Loucy (cell line): ENCODE measurements around the gene KNDC1.
A peak's percentile ranks its signal among the peaks of the same experiment; 100 is the strongest.

Experiments used
- H2AFZ ChIP-seq: fragments of 200-600 bp; sonication (generic); 2 replicates; pipeline ENCODE4 v1.6.0; 2016; ENCODE audit warnings: antibody characterized with exemption, mild to moderate bottlenecking, low read length, moderate library complexity
- H3F3A ChIP-seq: fragments of 200-600 bp; 2 replicates; pipeline ENCODE4 v1.6.0; 2016; ENCODE audit warnings: antibody characterized with exemption, low read depth, mild to moderate bottlenecking
- H3K27me3 ChIP-seq: fragments of 200-600 bp; sonication (generic); 2 replicates; pipeline ENCODE4 v1.6.1; 2014; ENCODE audit warnings: low read length, mild to moderate bottlenecking; ENCODE audit not compliant: insufficient read depth, poor library complexity, severe bottlenecking
- H3K36me3 ChIP-seq: fragments of 200-600 bp; sonication (generic); 2 replicates; pipeline ENCODE4 v1.6.1; 2016; ENCODE audit warnings: low read length; ENCODE audit not compliant: insufficient read depth
- H3K4me1 ChIP-seq: fragments of 200-600 bp; sonication (generic); 2 replicates; pipeline ENCODE4 v1.5.1; 2014; ENCODE audit warnings: low read length, mild to moderate bottlenecking; ENCODE audit not compliant: insufficient read depth, poor library complexity, severe bottlenecking
- H3K4me2 ChIP-seq: fragments of 200-600 bp; sonication (generic); 2 replicates; pipeline ENCODE4 v1.6.0; 2014; ENCODE audit warnings: antibody characterized with exemption, low read length, low read depth, mild to moderate bottlenecking; ENCODE audit not compliant: poor library complexity, severe bottlenecking
- H3K4me3 ChIP-seq: fragments of 200-600 bp; sonication (generic); 2 replicates; pipeline ENCODE4 v1.5.1; 2014; ENCODE audit warnings: low read length, mild to moderate bottlenecking, mixed read lengths; ENCODE audit not compliant: poor library complexity, severe bottlenecking
- H3K79me2 ChIP-seq: fragments of 200-600 bp; sonication (generic); 2 replicates; pipeline ENCODE4 v1.6.1; 2014; ENCODE audit warnings: low read length; ENCODE audit not compliant: insufficient read depth
- H3K9ac ChIP-seq: fragments of 200-600 bp; sonication (generic); 2 replicates; pipeline ENCODE4 v1.6.0; 2014; ENCODE audit warnings: mild to moderate bottlenecking, low read depth, low read length, moderate library complexity; ENCODE audit not compliant: poor library complexity, severe bottlenecking
- H3K9me2 ChIP-seq: fragments of 200-600 bp; sonication (generic); replicated peaks from 2 replicates; pipeline ENCODE4 v1.6.1; 2016; ENCODE audit warnings: low read depth, low read length, mixed read lengths
- H3K9me3 ChIP-seq: fragments of 200-600 bp; sonication (generic); 2 replicates; pipeline ENCODE4 v1.6.1; 2014; ENCODE audit warnings: mild to moderate bottlenecking, antibody characterized with exemption, low read length, low read depth; ENCODE audit not compliant: insufficient read depth
- H4K20me1 ChIP-seq: fragments of 200-600 bp; sonication (generic); 2 replicates; pipeline ENCODE4 v1.6.0; 2014; ENCODE audit warnings: antibody characterized with exemption, low read length, mild to moderate bottlenecking; ENCODE audit not compliant: insufficient read depth, poor library complexity, severe bottlenecking
- EZH2phosphoT487 ChIP-seq: fragments of 200-600 bp; IDR thresholded peaks from 2 replicates; pipeline ENCODE4 v1.6.1; 2018; ENCODE audit warnings: antibody characterized with exemption, mild to moderate bottlenecking, moderate library complexity, borderline replicate concordance
- TF ChIP-seq, protein P1 (sequence below): fragments of 200-600 bp; sonication (generic); conservative IDR thresholded peaks from 2 replicates; pipeline ENCODE4 v1.5.1; 2014; ENCODE audit warnings: mild to moderate bottlenecking, antibody characterized with exemption, low read length

The KNDC1 gene

GRCh38 chr10:133259602-133259989 is 99.6 kb downstream of the KNDC1 start:
- Histone ChIP-seq H3K4me2 (peak overlapping the region; percentile 80), H3K79me2 (no peaks in the 10 kb centered on the region), H3K9ac (peak overlapping the region; percentile 61), H3K9me2 (no peaks in the 10 kb centered on the region), H3K9me3 (no peaks in the 10 kb centered on the region), H3F3A (peaks cover 13% of the 10 kb centered on the region), H3K27me3 (no peaks in the 10 kb centered on the region), H3K4me3 (peak overlapping the region; percentile 67), H2AFZ (no peak overlapping the region), H4K20me1 (no peaks in the 10 kb centered on the region), H3K4me1 (peaks cover 77% of the 10 kb centered on the region), H3K36me3 (no peaks in the 10 kb centered on the region)
- no peak for TF ChIP-seq EZH2phosphoT487
- TF ChIP-seq, protein P1, sequence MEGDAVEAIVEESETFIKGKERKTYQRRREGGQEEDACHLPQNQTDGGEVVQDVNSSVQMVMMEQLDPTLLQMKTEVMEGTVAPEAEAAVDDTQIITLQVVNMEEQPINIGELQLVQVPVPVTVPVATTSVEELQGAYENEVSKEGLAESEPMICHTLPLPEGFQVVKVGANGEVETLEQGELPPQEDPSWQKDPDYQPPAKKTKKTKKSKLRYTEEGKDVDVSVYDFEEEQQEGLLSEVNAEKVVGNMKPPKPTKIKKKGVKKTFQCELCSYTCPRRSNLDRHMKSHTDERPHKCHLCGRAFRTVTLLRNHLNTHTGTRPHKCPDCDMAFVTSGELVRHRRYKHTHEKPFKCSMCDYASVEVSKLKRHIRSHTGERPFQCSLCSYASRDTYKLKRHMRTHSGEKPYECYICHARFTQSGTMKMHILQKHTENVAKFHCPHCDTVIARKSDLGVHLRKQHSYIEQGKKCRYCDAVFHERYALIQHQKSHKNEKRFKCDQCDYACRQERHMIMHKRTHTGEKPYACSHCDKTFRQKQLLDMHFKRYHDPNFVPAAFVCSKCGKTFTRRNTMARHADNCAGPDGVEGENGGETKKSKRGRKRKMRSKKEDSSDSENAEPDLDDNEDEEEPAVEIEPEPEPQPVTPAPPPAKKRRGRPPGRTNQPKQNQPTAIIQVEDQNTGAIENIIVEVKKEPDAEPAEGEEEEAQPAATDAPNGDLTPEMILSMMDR, result no peak

- H3K9me2 ChIP-seq, result no peaks in the 10 kb centered on the region
- no peaks in the 10 kb centered on the region for H4K20me1 ChIP-seq
- H3K36me3 ChIP-seq, result no peaks in the 10 kb centered on the region
- H3K27me3 ChIP-seq, result no peaks in the 10 kb centered on the region
- peak overlapping the region; percentile 87 for H3K9ac ChIP-seq
- H3K9me3 ChIP-seq, result no peaks in the 10 kb centered on the region
- H3K4me3 ChIP-seq, result peak overlapping the region; percentile 86
- H2AFZ ChIP-seq, result peak overlapping the region; percentile 83
- no peaks in the 10 kb centered on the region for H3K79me2 ChIP-seq
- TF ChIP-seq, protein P1, result no peak
- no peak for TF ChIP-seq EZH2phosphoT487
- H3K4me2 ChIP-seq, result peak overlapping the region; percentile 80
- peaks cover 13% of the 10 kb centered on the region for H3F3A ChIP-seq
- peaks cover 77% of the 10 kb centered on the region for H3K4me1 ChIP-seq
Observed at GRCh38 chr10:133260895-133261725, 101.1 kb downstream of the KNDC1 start.

DNA sequence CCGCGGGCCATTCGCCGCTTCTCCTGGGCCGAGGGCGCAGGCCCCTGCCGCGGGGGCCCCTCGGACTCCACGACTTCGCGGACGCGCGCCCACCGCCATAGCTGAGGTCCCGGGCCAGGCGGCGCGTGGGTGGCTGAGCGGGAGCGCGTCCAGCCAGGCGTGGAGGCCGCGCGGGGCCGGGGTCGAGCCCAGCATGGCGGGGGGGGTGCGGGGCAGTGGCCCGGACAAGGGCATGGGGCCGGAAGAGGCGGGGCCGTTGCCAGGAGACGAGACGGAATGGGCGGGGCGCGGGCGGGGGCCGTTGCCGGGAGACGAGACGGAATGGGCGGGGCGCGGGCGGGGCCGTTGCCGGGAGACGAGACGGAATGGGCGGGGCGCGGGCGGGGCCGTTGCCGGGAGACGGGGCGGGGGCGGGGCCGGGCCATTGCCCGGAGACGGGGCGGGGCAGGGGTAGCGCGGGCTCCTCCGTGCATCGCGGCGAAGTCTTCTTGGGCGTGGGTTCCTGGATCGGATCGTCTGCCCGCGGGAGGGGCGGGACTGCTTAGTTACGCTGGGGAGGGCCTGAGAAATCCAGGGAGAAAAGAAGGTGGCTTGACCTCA is 101.8 kb downstream of the KNDC1 start:
- Histone ChIP-seq H2AFZ (peak overlapping the region; percentile 83), H3K36me3 (no peaks in the 10 kb centered on the region), H3K27me3 (no peaks in the 10 kb centered on the region), H3K9me2 (no peaks in the 10 kb centered on the region), H3K9ac (peak overlapping the region; percentile 87), H3K79me2 (no peaks in the 10 kb centered on the region), H3K9me3 (no peaks in the 10 kb centered on the region), H3K4me3 (peak overlapping the region; percentile 86), H3F3A (peaks cover 13% of the 10 kb centered on the region), H3K4me2 (peak overlapping the region; percentile 80), H4K20me1 (no peaks in the 10 kb centered on the region), H3K4me1 (peaks cover 72% of the 10 kb centered on the region)
- TF ChIP-seq EZH2phosphoT487, result no peak
- TF ChIP-seq, protein P1, result no peak
